ENCODE results near the gene NMD3.
A peak's percentile ranks its signal among the peaks of the same experiment; 100 is the strongest.

Gene NMD3

DNA sequence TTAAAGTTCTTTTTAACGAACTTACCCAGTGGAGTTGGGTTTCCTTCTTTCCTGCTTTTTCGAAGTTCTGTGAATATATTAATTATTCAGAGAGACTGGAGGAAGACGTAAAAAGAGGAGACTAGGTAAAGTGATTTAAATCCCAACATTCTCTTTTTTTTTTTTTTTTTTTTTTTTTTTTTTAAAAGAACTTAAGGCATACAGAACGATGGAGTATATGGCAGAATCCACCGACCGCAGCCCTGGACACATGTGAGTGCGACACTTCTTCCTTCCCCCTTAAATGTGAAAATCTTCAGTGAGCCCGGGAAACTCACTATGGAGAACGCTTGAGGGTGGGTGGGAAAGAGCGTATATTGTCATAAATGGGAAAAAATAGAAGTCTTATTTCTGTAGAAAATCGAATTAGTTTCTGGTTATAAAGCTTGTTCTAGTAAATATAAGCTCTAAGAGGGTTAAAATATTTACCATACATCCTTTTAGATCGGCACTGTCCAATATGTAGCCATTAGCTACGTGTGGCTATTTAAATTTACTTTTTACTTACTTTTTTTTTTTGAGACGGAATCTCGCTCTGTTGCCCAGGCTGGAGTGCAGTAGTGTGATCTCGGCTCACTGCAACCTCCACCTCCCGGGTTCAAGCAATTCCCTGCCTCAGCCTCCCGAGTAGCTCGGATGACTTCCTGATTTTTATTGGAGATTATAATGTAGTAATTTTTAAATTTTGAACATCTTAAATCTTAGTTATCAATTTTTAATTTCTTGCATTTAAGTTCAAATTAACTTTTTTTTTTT, 892 bp downstream of the NMD3 start:
- peak overlapping the region; percentile 68 to 92 for H3K4me3 ChIP-seq
- H3K9me3 ChIP-seq: no peaks in the 10 kb centered on the region
- peak overlapping the region; percentile 93 to 95 for H3K27ac ChIP-seq
- H3K36me3 ChIP-seq: peaks cover 3 to 10% (median 9%) of the 10 kb centered on the region in 3 donors
- H3K27me3 ChIP-seq: no peaks in the 10 kb centered on the region
- H3K4me1 ChIP-seq: peaks cover 0 to 43% (median 18%) of the 10 kb centered on the region in 4 donors
- TF ChIP-seq, protein P1, sequence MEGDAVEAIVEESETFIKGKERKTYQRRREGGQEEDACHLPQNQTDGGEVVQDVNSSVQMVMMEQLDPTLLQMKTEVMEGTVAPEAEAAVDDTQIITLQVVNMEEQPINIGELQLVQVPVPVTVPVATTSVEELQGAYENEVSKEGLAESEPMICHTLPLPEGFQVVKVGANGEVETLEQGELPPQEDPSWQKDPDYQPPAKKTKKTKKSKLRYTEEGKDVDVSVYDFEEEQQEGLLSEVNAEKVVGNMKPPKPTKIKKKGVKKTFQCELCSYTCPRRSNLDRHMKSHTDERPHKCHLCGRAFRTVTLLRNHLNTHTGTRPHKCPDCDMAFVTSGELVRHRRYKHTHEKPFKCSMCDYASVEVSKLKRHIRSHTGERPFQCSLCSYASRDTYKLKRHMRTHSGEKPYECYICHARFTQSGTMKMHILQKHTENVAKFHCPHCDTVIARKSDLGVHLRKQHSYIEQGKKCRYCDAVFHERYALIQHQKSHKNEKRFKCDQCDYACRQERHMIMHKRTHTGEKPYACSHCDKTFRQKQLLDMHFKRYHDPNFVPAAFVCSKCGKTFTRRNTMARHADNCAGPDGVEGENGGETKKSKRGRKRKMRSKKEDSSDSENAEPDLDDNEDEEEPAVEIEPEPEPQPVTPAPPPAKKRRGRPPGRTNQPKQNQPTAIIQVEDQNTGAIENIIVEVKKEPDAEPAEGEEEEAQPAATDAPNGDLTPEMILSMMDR (IDR thresholded peaks at IDR 0.05): no peak
- DNase-seq: peak in 1 of 2 donors; percentile 38
- intact Hi-C loops (cut with DNase I; ENCODE audit: low total_unique reads): no loop called here

DNA sequence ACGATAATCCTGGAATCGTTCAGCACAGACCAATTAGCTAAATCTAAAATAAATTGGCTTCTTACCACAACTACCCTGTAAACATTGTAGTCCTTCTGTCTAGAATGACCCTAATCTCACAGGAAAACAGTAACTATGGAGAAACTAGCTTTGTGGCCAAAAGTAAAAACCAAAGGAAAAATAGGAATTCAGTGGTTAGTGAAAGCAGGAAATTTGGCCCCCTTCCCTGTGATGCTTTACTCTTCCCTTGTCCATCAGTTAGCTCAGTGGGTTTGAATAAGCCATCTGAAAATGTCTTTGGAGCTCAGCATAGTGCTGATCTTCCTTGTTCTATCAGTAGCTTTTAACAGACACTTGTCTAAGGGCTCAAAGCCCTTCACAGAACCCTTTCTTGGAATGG, 1.6 kb downstream of the NMD3 start:
- no peak for DNase-seq
- TF ChIP-seq, protein P1 (IDR thresholded peaks at IDR 0.05): no peak
- Histone ChIP-seq H3K27me3 (no peaks in the 10 kb centered on the region), H3K4me3 (peak overlapping the region; percentile 68 to 92), H3K9me3 (no peaks in the 10 kb centered on the region), H3K27ac (peak overlapping the region in 1 of 2 donors; percentile 95), H3K4me1 (peaks cover 0 to 43% (median 18%) of the 10 kb centered on the region in 4 donors), H3K36me3 (peaks cover 9 to 17% (median 16%) of the 10 kb centered on the region in 3 donors)
- intact Hi-C loops (cut with DNase I; ENCODE audit: low total_unique reads): no loop called here

DNA sequence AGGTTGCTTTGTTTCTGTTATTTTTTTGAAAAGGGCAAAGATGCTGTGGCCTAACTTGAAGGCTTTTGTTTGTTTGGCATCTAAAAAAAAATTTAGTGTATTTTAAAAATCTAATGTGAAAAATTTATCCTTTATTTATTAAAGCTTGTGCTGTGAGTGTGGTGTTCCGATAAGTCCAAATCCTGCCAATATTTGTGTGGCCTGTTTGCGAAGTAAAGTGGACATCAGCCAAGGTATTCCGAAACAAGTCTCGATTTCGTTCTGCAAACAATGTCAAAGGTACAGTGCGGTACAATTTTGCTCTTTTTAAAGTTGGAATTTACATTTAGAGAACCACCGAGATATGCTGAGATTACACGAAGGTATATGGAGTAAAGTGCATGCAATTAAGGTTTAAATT, 3.7 kb downstream of the NMD3 start:
- H3K4me1 ChIP-seq: peaks cover 0 to 43% (median 18%) of the 10 kb centered on the region in 4 donors
- H3K4me3 ChIP-seq: no peak overlapping the region
- TF ChIP-seq, protein P1 (IDR thresholded peaks at IDR 0.05): no peak
- DNase-seq: no peak
- no peak overlapping the region for H3K27ac ChIP-seq
- no peaks in the 10 kb centered on the region for H3K27me3 ChIP-seq
- H3K9me3 ChIP-seq: no peaks in the 10 kb centered on the region
- intact Hi-C loops (cut with DNase I; ENCODE audit: low total_unique reads): no loop called here
- peaks cover 19 to 23% (median 22%) of the 10 kb centered on the region in 3 donors for H3K36me3 ChIP-seq

DNA sequence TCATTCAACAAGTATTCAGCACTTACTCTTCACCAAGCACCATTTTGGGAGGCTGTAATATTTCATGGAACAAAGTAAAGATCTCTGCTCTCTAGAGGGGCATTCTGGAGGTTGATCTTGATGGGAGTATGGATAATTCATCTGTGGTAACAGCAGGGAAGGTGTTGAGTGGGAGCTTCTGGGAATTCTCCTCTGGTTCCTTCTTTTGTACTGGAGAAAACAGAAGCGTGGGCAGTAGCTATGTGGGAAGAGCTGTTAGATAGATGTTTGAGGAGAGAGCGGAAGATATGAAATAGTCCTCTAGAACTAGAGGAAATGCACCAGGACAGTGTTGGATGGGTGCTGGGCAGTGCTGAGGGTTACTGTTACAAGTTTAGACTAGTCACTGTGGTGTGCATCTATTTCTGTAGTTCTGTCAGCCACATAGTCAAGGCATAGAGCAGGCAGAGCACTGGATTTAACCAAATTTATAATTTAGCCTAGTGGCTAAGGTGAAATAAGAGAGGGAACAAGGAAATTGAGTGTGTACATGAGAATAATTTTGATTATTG, 9.6 kb downstream of the NMD3 start:
- intact Hi-C loops (cut with DNase I; ENCODE audit: low total_unique reads): no loop called here
- peaks cover 40 to 57% (median 49%) of the 10 kb centered on the region in 3 donors for H3K36me3 ChIP-seq
- no peak for DNase-seq
- H3K4me1 ChIP-seq: peaks cover 0 to 10% (median 0%) of the 10 kb centered on the region in 4 donors
- H3K27ac ChIP-seq: no peak overlapping the region
- H3K27me3 ChIP-seq: no peaks in the 10 kb centered on the region
- no peak overlapping the region for H3K4me3 ChIP-seq
- TF ChIP-seq, protein P1 (IDR thresholded peaks at IDR 0.05): no peak
- no peaks in the 10 kb centered on the region for H3K9me3 ChIP-seq

DNA sequence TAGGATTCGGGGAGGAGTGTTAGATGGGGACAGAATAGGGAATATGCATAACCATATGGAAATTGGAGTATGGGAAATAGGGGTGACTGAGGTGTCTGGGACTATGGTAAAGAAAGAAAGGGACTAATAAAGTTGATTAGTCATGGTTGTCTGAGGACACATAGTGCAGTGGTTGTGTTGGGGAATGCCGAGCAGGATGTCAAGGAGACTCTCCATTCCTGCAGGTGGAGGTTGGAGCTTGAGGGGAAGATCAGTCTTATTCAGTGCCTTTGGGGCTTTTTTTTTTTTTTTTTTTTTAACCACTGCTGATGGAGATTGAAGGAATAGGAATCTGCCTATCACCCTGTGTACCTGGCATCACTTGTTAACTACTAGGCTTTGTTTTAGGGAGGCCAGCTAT, 10.8 kb downstream of the NMD3 start:
- H3K36me3 ChIP-seq: peaks cover 35 to 60% (median 48%) of the 10 kb centered on the region in 3 donors
- no peak overlapping the region for H3K4me3 ChIP-seq
- no peak for DNase-seq
- no peaks in the 10 kb centered on the region for H3K4me1 ChIP-seq
- H3K27me3 ChIP-seq: no peaks in the 10 kb centered on the region
- TF ChIP-seq, protein P1 (IDR thresholded peaks at IDR 0.05): no peak
- H3K9me3 ChIP-seq: no peaks in the 10 kb centered on the region
- H3K27ac ChIP-seq: no peak overlapping the region
- intact Hi-C loops (cut with DNase I; ENCODE audit: low total_unique reads): no loop called here
